SK-N-SH (cell line): ENCODE measurements around the gene INF2. TPM values are rescaled to one million over a fixed set of nuclear protein-coding genes. Genes with fewer than 3 reads are reported as not detected.

Experiments used
- CTCF ChIA-PET: fragments of 300-600, 350-600 bp; formaldehyde crosslinking; extraction: SDS; loops from one replicate; lab custom pipeline; 2021; lab: Yijun Ruan, JAX
- POLR2A ChIA-PET: fragments of 350-600 bp; sonication (Branson Sonifier 250); formaldehyde crosslinking; extraction: SDS; loops from one replicate; lab custom pipeline; 2020; ENCODE audit warnings: antibody characterized with exemption, inconsistent platforms; lab: Yijun Ruan, JAX
- DNase-seq: peaks from one replicate; pipeline ENCODE4 v3.0.0; 2012
- H2AFZ ChIP-seq: fragments of 200-600 bp; sonication (generic); 2 replicates; pipeline ENCODE4 v1.8.1; 2016; ENCODE audit warnings: antibody characterized with exemption, mild to moderate bottlenecking, low read depth
- H3F3A ChIP-seq: fragments of 200-600 bp; sonication (generic); replicated peaks from 2 replicates; pipeline ENCODE3; 2016; ENCODE audit warnings: antibody characterized with exemption, mild to moderate bottlenecking; ENCODE audit not compliant: insufficient read depth
- H3K27ac ChIP-seq, 2 experiments: fragments of 200-500 bp in 1 of 2; fragments of 200-600 bp in 1 of 2; sonication (Bioruptor generic) in 1 of 2; sonication (generic), shearing (Covaris generic) in 1 of 2; 2 replicates each; pipeline versions ENCODE4 v1.5.1 to v1.6.1; 2014 to 2016; ENCODE audit warnings: low read depth in 2 of 2, inconsistent platforms in 1 of 2, low read length in 1 of 2, mild to moderate bottlenecking in 1 of 2, mixed read lengths in 1 of 2
- H3K27me3 ChIP-seq: fragments of 200-600 bp; sonication (generic), shearing (Covaris generic); 2 replicates; pipeline ENCODE4 v1.6.1; 2016; ENCODE audit warnings: mixed run types; ENCODE audit not compliant: insufficient read depth
- H3K36me3 ChIP-seq, 2 experiments: fragments of 200-500 bp in 1 of 2; fragments of 200-600 bp in 1 of 2; sonication (Bioruptor generic) in 1 of 2; sonication (generic) in 1 of 2; replicated peaks in 1 of 2; 2 replicates each; pipeline versions ENCODE3 to v1.5.1; 2014 to 2016; ENCODE audit warnings: low read length in 1 of 2, mild to moderate bottlenecking in 1 of 2; ENCODE audit not compliant: insufficient read depth in 2 of 2, control insufficient read depth in 1 of 2
- H3K4me1 ChIP-seq, 2 experiments: fragments of 200-500 bp in 1 of 2; fragments of 200-600 bp in 1 of 2; sonication (Bioruptor generic) in 1 of 2; sonication (generic), shearing (Covaris generic) in 1 of 2; 2 replicates each; pipeline versions ENCODE4 v1.5.1 to v1.6.1; 2014 to 2016; ENCODE audit warnings: low read depth in 1 of 2, low read length in 1 of 2, mixed run types in 1 of 2; ENCODE audit not compliant: insufficient read depth in 2 of 2, control insufficient read depth in 1 of 2
- H3K4me2 ChIP-seq: fragments of 200-600 bp; sonication (generic), shearing (Covaris generic); 2 replicates; pipeline ENCODE4 v1.6.1; 2017; ENCODE audit warnings: mixed run types
- H3K4me3 ChIP-seq, 2 experiments: fragments of 200-500 bp in 1 of 2; fragments of 200-600 bp in 1 of 2; sonication (Bioruptor generic) in 1 of 2; sonication (generic), shearing (Covaris generic) in 1 of 2; 2 replicates each; pipeline versions ENCODE4 v1.5.1 to v1.8.1; 2014 to 2016; ENCODE audit warnings: low read depth in 2 of 2, inconsistent platforms in 1 of 2, low read length in 1 of 2, mild to moderate bottlenecking in 1 of 2, mixed read lengths in 1 of 2, moderate library complexity in 1 of 2
- H3K79me2 ChIP-seq: fragments of 200-600 bp; sonication (generic); 2 replicates; pipeline ENCODE4 v1.8.1; 2017; ENCODE audit warnings: mild to moderate bottlenecking; ENCODE audit not compliant: insufficient read depth
- H3K9ac ChIP-seq: fragments of 200-600 bp; sonication (generic); 2 replicates; pipeline ENCODE4 v1.6.1; 2017; ENCODE audit warnings: mixed run types
- H3K9me2 ChIP-seq: fragments of 200-600 bp; sonication (generic); 2 replicates; pipeline ENCODE4 v1.6.1; 2017; ENCODE audit warnings: mixed run types
- H3K9me3 ChIP-seq: fragments of 200-600 bp; sonication (generic); 2 replicates; pipeline ENCODE4 v1.6.1; 2017; ENCODE audit warnings: mixed run types, mild to moderate bottlenecking, moderate library complexity
- H4K20me1 ChIP-seq: fragments of 200-600 bp; sonication (generic); 2 replicates; pipeline ENCODE4 v1.6.1; 2017; ENCODE audit warnings: mild to moderate bottlenecking, mixed run types; ENCODE audit not compliant: insufficient read depth
- ELF1 ChIP-seq: IDR thresholded peaks from 2 replicates; pipeline ENCODE4 v1.4.0; 2012
- EP300 ChIP-seq, 2 experiments: IDR thresholded peaks; 2 replicates each; pipeline versions ENCODE4 v1.4.0 to v1.6.1; 2012; ENCODE audit warnings: borderline replicate concordance in 1 of 2, low read depth in 1 of 2, low read length in 1 of 2
- GATA2 ChIP-seq: sonication (generic); formaldehyde crosslinking; IDR thresholded peaks from 2 replicates; pipeline ENCODE4 v1.5.0; 2020; ENCODE audit warnings: mild to moderate bottlenecking, missing genetic modification reagents
- POLR2AphosphoS5 ChIP-seq: IDR thresholded peaks from 2 replicates; pipeline ENCODE4 v1.6.1; 2012; ENCODE audit warnings: low read depth, low read length
- RAD21 ChIP-seq: IDR thresholded peaks from 2 replicates; pipeline ENCODE4 v1.6.1; 2012; ENCODE audit warnings: mild to moderate bottlenecking, low read length
- RCOR1 ChIP-seq: fragments of 150-350 bp; IDR thresholded peaks from 2 replicates; pipeline ENCODE4 v1.6.1; 2017; ENCODE audit warnings: antibody characterized with exemption, low read length
- RXRA ChIP-seq: IDR thresholded peaks from 2 replicates; pipeline ENCODE4 v1.4.0; 2012; ENCODE audit warnings: low read depth, mild to moderate bottlenecking, borderline replicate concordance
- SIN3A ChIP-seq: IDR thresholded peaks from 2 replicates; pipeline ENCODE4 v1.6.1; 2012; ENCODE audit warnings: low read depth, mild to moderate bottlenecking, low read length, moderate library complexity, borderline replicate concordance
- SMC3 ChIP-seq: IDR thresholded peaks from 2 replicates; pipeline ENCODE4 v1.6.1; 2012; ENCODE audit warnings: low read depth, low read length, improper control_type of control experiment
- TAF1 ChIP-seq: IDR thresholded peaks from 2 replicates; pipeline ENCODE4 v1.6.1; 2012; ENCODE audit warnings: low read depth, mild to moderate bottlenecking, low read length, moderate library complexity, borderline replicate concordance
- TCF12 ChIP-seq: IDR thresholded peaks from 2 replicates; pipeline ENCODE4 v1.4.0; 2012
- TEAD4 ChIP-seq: IDR thresholded peaks from 2 replicates; pipeline ENCODE4 v1.4.0; 2012; ENCODE audit warnings: mild to moderate bottlenecking, borderline replicate concordance; ENCODE audit not compliant: insufficient read depth
- YY1 ChIP-seq: IDR thresholded peaks from 2 replicates; pipeline ENCODE4 v1.4.0; 2012; ENCODE audit warnings: low read depth, mild to moderate bottlenecking
- WGBS: methylation state at CpG from one replicate; pipeline ENCODE4 v1.1.6; 2017; ENCODE audit warnings: low lambda C conversion rate; 5-methylcytosine and 5-hydroxymethylcytosine counted together
- polyA plus RNA-seq, 3 experiments: library from polyadenylated mRNA; depleted of rRNA; stranded (reverse); fragments of >200 nt; gene quantifications; 2 replicates each; pipeline ENCODE4 v1.2.3, GENCODE V29; 2012
- TF ChIP-seq, protein P1 (sequence below): IDR thresholded peaks from 2 replicates; pipeline ENCODE4 v1.6.1; 2012; ENCODE audit warnings: mild to moderate bottlenecking, low read depth, low read length, moderate library complexity
- TF ChIP-seq, protein P2 (sequence below): fragments of 200-600 bp; sonication (generic); IDR thresholded peaks from 2 replicates; pipeline ENCODE4 v1.6.1; 2017; ENCODE audit warnings: antibody characterized with exemption, mild to moderate bottlenecking, moderate library complexity
- TF ChIP-seq, protein P3 (sequence below): IDR thresholded peaks from 2 replicates; pipeline ENCODE4 v1.4.0; 2012; ENCODE audit warnings: low read depth, borderline replicate concordance
- TF ChIP-seq, protein P4 (sequence below): fragments of 150-350 bp; IDR thresholded peaks from 2 replicates; pipeline ENCODE4 v1.6.1; 2016; ENCODE audit warnings: mild to moderate bottlenecking, low read depth, low read length

INF2 gene
- polyA plus RNA-seq, 1 of the 3 experiments (the other 2 are of a cell fraction), result 32.5 TPM

GRCh38 chr14:104715871-104716270, 26.5 kb downstream of the INF2 start:
- Histone ChIP-seq H3K9me2 (no peaks in the 10 kb centered on the region), H3F3A (no peaks in the 10 kb centered on the region), H3K27ac (no peak overlapping the region; a peak in 1 of 4 replicates), H3K36me3 (peaks cover 0 to 53% of the 10 kb centered on the region in 2 experiments), H3K79me2 (no peaks in the 10 kb centered on the region), H3K9me3 (no peaks in the 10 kb centered on the region), H2AFZ (no peak overlapping the region), H3K27me3 (no peaks in the 10 kb centered on the region), H3K4me3 (no peak overlapping the region), H3K9ac (no peak overlapping the region), H4K20me1 (no peaks in the 10 kb centered on the region), H3K4me1 (peaks cover 0 to 13% of the 10 kb centered on the region in 2 experiments; a peak in 1 of 4 replicates), H3K4me2 (no peak overlapping the region)
- DNase-seq, result no peak
- TF ChIP-seq GATA2 (CRISPR knock-in tag), result no peak
- no peak for TF ChIP-seq SIN3A
- TF ChIP-seq, protein P1, sequence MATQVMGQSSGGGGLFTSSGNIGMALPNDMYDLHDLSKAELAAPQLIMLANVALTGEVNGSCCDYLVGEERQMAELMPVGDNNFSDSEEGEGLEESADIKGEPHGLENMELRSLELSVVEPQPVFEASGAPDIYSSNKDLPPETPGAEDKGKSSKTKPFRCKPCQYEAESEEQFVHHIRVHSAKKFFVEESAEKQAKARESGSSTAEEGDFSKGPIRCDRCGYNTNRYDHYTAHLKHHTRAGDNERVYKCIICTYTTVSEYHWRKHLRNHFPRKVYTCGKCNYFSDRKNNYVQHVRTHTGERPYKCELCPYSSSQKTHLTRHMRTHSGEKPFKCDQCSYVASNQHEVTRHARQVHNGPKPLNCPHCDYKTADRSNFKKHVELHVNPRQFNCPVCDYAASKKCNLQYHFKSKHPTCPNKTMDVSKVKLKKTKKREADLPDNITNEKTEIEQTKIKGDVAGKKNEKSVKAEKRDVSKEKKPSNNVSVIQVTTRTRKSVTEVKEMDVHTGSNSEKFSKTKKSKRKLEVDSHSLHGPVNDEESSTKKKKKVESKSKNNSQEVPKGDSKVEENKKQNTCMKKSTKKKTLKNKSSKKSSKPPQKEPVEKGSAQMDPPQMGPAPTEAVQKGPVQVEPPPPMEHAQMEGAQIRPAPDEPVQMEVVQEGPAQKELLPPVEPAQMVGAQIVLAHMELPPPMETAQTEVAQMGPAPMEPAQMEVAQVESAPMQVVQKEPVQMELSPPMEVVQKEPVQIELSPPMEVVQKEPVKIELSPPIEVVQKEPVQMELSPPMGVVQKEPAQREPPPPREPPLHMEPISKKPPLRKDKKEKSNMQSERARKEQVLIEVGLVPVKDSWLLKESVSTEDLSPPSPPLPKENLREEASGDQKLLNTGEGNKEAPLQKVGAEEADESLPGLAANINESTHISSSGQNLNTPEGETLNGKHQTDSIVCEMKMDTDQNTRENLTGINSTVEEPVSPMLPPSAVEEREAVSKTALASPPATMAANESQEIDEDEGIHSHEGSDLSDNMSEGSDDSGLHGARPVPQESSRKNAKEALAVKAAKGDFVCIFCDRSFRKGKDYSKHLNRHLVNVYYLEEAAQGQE, result no peak
- TF ChIP-seq RAD21, result no peak
- no peak for TF ChIP-seq SMC3
- TF ChIP-seq, protein P2, sequence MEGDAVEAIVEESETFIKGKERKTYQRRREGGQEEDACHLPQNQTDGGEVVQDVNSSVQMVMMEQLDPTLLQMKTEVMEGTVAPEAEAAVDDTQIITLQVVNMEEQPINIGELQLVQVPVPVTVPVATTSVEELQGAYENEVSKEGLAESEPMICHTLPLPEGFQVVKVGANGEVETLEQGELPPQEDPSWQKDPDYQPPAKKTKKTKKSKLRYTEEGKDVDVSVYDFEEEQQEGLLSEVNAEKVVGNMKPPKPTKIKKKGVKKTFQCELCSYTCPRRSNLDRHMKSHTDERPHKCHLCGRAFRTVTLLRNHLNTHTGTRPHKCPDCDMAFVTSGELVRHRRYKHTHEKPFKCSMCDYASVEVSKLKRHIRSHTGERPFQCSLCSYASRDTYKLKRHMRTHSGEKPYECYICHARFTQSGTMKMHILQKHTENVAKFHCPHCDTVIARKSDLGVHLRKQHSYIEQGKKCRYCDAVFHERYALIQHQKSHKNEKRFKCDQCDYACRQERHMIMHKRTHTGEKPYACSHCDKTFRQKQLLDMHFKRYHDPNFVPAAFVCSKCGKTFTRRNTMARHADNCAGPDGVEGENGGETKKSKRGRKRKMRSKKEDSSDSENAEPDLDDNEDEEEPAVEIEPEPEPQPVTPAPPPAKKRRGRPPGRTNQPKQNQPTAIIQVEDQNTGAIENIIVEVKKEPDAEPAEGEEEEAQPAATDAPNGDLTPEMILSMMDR, result no peak
- TF ChIP-seq TAF1, result no peak
- no peak for TF ChIP-seq TEAD4
- no peak for TF ChIP-seq ELF1
- TF ChIP-seq YY1, result no peak
- TF ChIP-seq EP300 (IDR thresholded peaks at IDR 0.05; ENCODE audit: borderline replicate concordance in 1 of 2, low read depth in 1 of 2, low read length in 1 of 2), result no peak
- TF ChIP-seq RCOR1, result no peak
- TF ChIP-seq, protein P3, sequence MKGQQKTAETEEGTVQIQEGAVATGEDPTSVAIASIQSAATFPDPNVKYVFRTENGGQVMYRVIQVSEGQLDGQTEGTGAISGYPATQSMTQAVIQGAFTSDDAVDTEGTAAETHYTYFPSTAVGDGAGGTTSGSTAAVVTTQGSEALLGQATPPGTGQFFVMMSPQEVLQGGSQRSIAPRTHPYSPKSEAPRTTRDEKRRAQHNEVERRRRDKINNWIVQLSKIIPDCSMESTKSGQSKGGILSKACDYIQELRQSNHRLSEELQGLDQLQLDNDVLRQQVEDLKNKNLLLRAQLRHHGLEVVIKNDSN, result no peak
- TF ChIP-seq, protein P4, sequence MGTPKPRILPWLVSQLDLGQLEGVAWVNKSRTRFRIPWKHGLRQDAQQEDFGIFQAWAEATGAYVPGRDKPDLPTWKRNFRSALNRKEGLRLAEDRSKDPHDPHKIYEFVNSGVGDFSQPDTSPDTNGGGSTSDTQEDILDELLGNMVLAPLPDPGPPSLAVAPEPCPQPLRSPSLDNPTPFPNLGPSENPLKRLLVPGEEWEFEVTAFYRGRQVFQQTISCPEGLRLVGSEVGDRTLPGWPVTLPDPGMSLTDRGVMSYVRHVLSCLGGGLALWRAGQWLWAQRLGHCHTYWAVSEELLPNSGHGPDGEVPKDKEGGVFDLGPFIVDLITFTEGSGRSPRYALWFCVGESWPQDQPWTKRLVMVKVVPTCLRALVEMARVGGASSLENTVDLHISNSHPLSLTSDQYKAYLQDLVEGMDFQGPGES, result no peak
- no peak for TF ChIP-seq RXRA
- TF ChIP-seq TCF12, result no peak
- no peak for TF ChIP-seq POLR2AphosphoS5
- CTCF ChIA-PET, result interaction anchor here (1.5 kb wide), 1 partner anchor 152 kb away, joined by 3 read pairs; no protein-coding TSS in a partner anchor
- 100% methylated on average over 1 of the region's 12 CpGs for WGBS
- POLR2A ChIA-PET, result no interaction called here
